Kidney (tissue), 14 donors: ENCODE results near the gene PADI4. TPM values are rescaled to one million over a fixed set of nuclear protein-coding genes. Genes with fewer than 3 reads are reported as not detected.

ENCODE experiments used
- DNase-seq, 5 donors: peaks; one replicate each; pipeline ENCODE4 v3.0.0-alpha.2; 2013 to 2020
- FAIRE-seq: peaks from 2 replicates; lab custom pipeline; 2012; peaks lifted over from hg19 to GRCh38; lab: Jason Lieb, UNC
- H3K27ac ChIP-seq, 2 donors: one replicate each; pipeline ENCODE4 v1.7.0; 2013; ENCODE audit warnings: low read depth in 2 of 2, low read length in 2 of 2, inconsistent platforms in 1 of 2
- H3K27me3 ChIP-seq: one replicate; pipeline ENCODE4 v1.7.1; 2013; ENCODE audit warnings: low read length, inconsistent platforms; ENCODE audit not compliant: control insufficient read depth, insufficient read depth
- H3K36me3 ChIP-seq, 3 donors: one replicate each; pipeline versions ENCODE4 v1.7.0 to v1.7.1; 2013; ENCODE audit warnings: low read length in 3 of 3, control low read depth in 1 of 3, inconsistent platforms in 1 of 3; ENCODE audit not compliant: insufficient read depth in 3 of 3, control insufficient read depth in 2 of 3
- H3K4me1 ChIP-seq, 3 donors: one replicate each; pipeline versions ENCODE4 v1.7.0 to v1.7.1; 2013; ENCODE audit warnings: low read length in 3 of 3, inconsistent platforms in 1 of 3, low read depth in 1 of 3; ENCODE audit not compliant: control insufficient read depth in 2 of 3, insufficient read depth in 2 of 3
- H3K4me3 ChIP-seq, 3 donors: one replicate each; pipeline versions ENCODE4 v1.7.0 to v1.8.1; 2013; ENCODE audit warnings: low read length in 3 of 3, control low read depth in 1 of 3, inconsistent platforms in 1 of 3
- H3K9ac ChIP-seq, 3 donors: one replicate each; pipeline versions ENCODE4 v1.7.0 to v1.7.1; 2013; ENCODE audit warnings: low read length in 3 of 3, control low read depth in 1 of 3, inconsistent platforms in 1 of 3
- H3K9me3 ChIP-seq, 3 donors: one replicate each; pipeline versions ENCODE4 v1.7.0 to v1.7.1; 2013; ENCODE audit warnings: low read length in 3 of 3, control low read depth in 1 of 3, inconsistent platforms in 1 of 3; ENCODE audit not compliant: control insufficient read depth in 2 of 3, insufficient read depth in 1 of 3
- CTCF ChIP-seq: IDR thresholded peaks from 3 replicates; pipeline ENCODE4 v1.5.1; 2012; ENCODE audit warnings: mild to moderate bottlenecking, moderate library complexity, borderline replicate concordance; ENCODE audit not compliant: insufficient read depth; ENCODE audit errors: extremely low read depth
- intact Hi-C: fragments of 100-400 bp; cut with DNase I; formaldehyde crosslinking; loops from one replicate; pipeline ENCODE4 v1.11.1; 2022
- polyA plus RNA-seq: library from polyadenylated mRNA; stranded (reverse); fragments of 350-450 nt; fragmentation: Illumina TruSeq; extraction: RNeasy Lipid Tissue Mini Kit (QIAGEN cat#74804); gene quantifications from one replicate; pipeline ENCODE4 v1.2.3, GENCODE V29; 2014; ENCODE audit warnings: low read depth, low replicate concordance; ENCODE audit not compliant: insufficient read depth
- total RNA-seq: library from RNA; stranded (reverse); fragmentation: NEBNext Ultra II Directional; extraction: Animal tissue kit (Norgen Biotek cat#: 25700); gene quantifications from one replicate; pipeline ENCODE4 v1.2.1, GENCODE V29; 2021
- donor health status: control.
- donor health status: control.
- donor health status: control.
- donor health status: control.
- donor health status: control.
- donor health status: DM: yes; HTN: yes; CAD: no.
- donor health status: Normal renal cell carcinoma (clear cell type).

The PADI4 gene
- total and polyA plus RNA-seq, 2 donors from 2014 or later: 0.35 TPM; not detected in 1

GRCh38 chr1:17281775-17282181 lies 26.2 kb upstream of the PADI4 start:
- no peak for TF ChIP-seq CTCF
- Histone ChIP-seq H3K4me1 (no peaks in the 10 kb centered on the region), H3K36me3 (no peaks in the 10 kb centered on the region), H3K9ac (no peak overlapping the region), H3K27me3 (no peaks in the 10 kb centered on the region), H3K27ac (no peak overlapping the region), H3K9me3 (no peaks in the 10 kb centered on the region), H3K4me3 (no peak overlapping the region)
- DNase-seq (no peak), FAIRE-seq (no peak)
- intact Hi-C loops: no loop called here

GRCh38 chr1:17282836-17283235 lies 25.2 kb upstream of the PADI4 start:
- Histone ChIP-seq H3K4me3 (no peak overlapping the region), H3K4me1 (no peaks in the 10 kb centered on the region), H3K27ac (no peak overlapping the region), H3K9ac (no peak overlapping the region), H3K36me3 (no peaks in the 10 kb centered on the region), H3K27me3 (no peaks in the 10 kb centered on the region), H3K9me3 (no peaks in the 10 kb centered on the region)
- DNase-seq: no peak
- FAIRE-seq: no peak
- intact Hi-C loops: no loop called here
- TF ChIP-seq CTCF: no peak

- Histone ChIP-seq H3K9me3 (no peaks in the 10 kb centered on the region), H3K4me1 (no peaks in the 10 kb centered on the region), H3K9ac (no peak overlapping the region), H3K27ac (no peak overlapping the region), H3K36me3 (no peaks in the 10 kb centered on the region), H3K27me3 (no peaks in the 10 kb centered on the region), H3K4me3 (no peak overlapping the region)
- FAIRE-seq: no peak
- intact Hi-C loops: no loop called here
- no peak for DNase-seq
- TF ChIP-seq CTCF: no peak
Measured at GRCh38 chr1:17286646-17287045, 21.4 kb upstream of the PADI4 start.

GRCh38 chr1:17287130-17287776 lies 20.7 kb upstream of the PADI4 start:
- H3K4me3 ChIP-seq: no peak overlapping the region
- no peaks in the 10 kb centered on the region for H3K36me3 ChIP-seq
- no peaks in the 10 kb centered on the region for H3K4me1 ChIP-seq
- no peaks in the 10 kb centered on the region for H3K27me3 ChIP-seq
- TF ChIP-seq CTCF: no peak
- H3K9ac ChIP-seq: no peak overlapping the region
- DNase-seq (no peak), FAIRE-seq (no peak)
- intact Hi-C loops: no loop called here
- H3K9me3 ChIP-seq: no peaks in the 10 kb centered on the region
- H3K27ac ChIP-seq: no peak overlapping the region
